Erythroblast (primary cell): ENCODE measurements around the gene SIGLEC9.

Source experiments
- DNase-seq, 2 experiments: peaks; one replicate each; lab custom pipeline; 2025; lab: John Stamatoyannopoulos, UW
- GATA1 ChIP-seq: IDR thresholded peaks from 2 replicates; pipeline ENCODE4 v1.6.1; 2011; ENCODE audit warnings: low read depth, mild to moderate bottlenecking, control low read depth, low read length, moderate library complexity
- POLR2A ChIP-seq: IDR thresholded peaks from 2 replicates; pipeline ENCODE4 v1.6.1; 2011; ENCODE audit warnings: mild to moderate bottlenecking, low read length

Gene SIGLEC9

DNA sequence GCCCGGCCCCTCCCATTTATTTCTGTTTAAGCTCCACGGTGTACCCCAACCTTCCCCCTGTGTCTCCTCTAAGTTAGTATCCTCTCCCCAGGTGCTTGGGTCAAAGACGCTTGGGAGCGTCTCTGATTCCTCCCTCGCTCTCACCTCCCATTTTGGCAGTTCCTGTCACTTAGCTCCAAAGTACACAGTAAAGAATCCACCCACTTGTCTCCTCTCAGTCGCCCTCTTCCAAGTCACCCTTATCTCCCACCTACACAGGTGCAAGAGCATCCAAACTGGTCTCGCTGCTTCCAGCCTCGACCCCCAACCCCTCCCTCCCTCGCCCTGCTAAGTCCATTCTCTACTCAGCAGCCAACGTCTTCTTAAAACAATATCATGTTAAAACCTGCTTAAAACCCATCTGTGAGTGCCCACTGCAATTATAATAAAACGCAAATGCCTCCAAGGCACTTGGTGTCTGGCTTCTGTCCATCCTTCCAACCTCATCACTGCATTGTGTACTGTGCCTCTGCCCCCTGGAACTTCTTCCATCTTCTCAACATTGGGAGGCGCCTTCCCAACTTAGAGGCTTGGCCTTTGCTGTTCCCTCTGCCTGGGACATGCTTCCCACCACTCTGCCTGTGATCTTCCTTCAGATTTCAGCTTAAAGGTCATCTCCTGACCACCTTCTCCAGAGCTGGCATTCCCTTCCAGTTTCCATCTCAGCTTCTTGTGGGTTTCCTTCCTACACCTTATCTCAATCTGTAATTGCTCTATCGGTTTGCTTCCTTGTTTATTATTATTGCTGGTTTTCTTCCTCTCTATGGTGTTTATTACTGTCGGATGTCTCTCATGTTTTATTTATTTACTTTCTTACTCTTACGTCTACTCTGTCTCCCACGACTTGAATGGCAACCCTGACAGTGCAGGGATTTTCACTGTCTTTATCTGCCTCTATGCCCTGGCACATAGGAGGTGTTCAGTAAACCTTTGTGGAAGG is 32.5 kb upstream of the SIGLEC9 start:
- TF ChIP-seq GATA1 (no peak), POLR2A (no peak)
- no peak for DNase-seq

DNA sequence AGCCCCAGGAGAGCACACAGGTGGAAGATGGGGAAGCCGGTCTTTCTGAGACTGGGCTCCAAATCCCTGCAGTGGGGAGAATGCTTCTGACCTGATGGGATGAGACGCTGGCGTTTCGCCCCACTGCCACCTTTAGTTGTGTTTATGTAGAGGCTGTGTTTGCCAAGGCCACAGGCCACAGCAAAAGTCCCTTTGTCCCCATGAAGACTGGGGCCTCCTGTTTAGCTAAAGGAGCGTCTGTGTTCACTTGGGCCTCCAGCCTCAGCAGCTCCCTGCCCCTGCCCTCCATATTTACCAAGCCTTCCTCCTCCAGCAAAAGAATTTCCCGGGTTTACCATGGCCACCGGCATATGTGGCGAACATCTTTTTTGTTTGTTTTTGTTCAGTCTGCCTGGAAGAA is 31.6 kb upstream of the SIGLEC9 start:
- no peak for DNase-seq
- TF ChIP-seq POLR2A, result no peak
- TF ChIP-seq GATA1, result no peak

DNA sequence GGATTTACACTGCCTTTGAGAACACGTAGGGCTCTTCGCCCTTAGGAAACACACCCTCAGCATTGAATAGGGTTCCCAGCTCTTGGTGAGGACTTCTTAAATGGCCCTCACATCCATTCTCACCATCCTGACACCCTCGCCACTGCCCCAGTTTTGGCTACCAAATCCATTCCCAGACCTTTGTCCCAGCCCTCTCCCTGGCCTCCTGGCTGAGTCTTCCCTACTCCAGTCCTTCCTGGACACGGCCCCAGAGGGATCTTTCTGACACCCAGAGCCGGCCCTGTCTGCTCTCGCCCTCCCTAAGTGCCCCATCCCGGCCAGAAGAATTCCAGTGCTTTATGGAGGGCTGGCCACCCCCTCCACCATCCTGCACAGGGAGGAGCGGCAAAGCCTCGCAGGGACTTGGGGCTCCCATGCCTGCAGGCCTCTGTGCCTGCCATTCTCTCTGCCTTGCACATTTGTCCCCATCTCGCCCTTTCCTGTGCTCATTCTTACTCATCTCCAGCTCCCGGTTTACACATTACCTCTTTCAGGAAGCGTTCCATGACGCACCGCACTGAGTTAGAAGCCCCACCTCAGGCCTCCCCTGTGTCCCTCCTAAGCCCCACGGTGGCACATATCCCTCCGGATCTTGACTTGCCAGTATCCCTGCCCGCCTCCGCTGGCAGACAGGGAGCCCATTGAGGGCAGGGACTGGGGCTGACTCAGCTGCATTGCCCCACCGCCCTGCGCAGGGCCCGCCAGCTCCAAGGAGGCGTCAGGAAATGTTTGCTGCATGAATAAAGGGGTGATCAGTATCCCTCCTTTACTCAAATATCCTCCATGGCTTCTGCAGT is 31.0 kb upstream of the SIGLEC9 start:
- no peak for DNase-seq
- TF ChIP-seq POLR2A, result no peak
- no peak for TF ChIP-seq GATA1

DNA sequence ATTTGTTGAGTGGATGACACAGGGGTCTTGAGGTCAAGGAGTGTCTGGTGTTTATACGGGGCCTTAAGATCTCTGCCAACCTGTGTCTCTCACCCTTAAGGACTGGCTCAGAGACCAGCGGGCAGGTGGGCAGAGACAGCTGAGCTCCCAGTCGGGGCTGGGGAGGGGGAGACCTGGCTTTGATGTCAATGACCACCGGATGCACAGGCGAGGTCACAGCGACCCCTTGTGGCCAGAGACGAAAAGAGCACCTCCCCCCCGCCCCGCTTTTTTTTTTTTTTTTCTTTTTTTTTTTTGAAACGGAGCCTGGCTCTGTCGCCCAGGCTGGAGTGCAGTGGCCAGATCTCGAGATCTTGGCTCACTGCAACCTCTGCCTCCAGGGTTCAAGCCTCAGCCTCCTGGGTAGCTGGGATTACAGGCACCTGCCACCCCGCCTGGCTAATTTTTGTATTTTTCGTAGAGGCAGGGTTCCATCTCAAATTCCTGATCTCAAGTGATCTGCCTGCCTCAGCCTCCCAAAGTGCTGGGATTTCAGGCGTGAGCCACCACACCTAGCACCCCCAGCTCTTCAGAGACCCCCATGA is 29.9 kb upstream of the SIGLEC9 start:
- TF ChIP-seq POLR2A (no peak), GATA1 (no peak)
- DNase-seq, result peak; percentile 45 to 69

DNA sequence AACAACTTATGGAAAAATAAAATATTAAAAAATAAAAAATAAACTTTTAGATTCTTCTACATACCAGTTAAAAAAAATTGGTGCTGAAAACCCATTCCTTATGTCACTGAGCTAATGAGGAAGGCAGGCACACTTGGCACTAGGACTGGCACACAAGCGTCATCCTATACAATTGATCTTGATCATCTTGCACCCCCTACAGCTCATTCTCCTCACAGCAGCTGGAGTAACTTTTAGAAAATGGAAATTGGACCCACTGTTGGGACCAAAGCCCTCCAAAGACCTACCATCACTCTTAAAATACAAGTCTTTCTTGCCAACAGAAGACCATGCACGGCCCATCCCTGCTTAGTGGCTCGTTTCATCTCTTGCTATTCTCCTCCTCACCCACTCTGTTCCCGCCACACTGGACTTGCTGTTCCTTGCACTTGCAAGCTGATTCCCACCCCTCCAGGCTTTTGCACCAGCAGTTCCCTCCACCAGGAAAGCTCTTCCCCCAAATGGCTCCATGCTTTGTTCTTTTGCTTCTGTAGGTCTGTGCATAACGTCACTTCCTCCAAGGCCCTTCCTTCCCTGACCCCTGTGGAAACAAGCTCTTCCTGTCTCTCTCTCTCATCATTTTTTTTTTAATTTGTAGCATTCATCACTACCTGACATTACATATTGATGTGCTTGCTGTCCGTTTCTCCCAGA is 28.1 kb upstream of the SIGLEC9 start:
- TF ChIP-seq POLR2A (no peak), GATA1 (no peak)
- DNase-seq, result no peak

DNA sequence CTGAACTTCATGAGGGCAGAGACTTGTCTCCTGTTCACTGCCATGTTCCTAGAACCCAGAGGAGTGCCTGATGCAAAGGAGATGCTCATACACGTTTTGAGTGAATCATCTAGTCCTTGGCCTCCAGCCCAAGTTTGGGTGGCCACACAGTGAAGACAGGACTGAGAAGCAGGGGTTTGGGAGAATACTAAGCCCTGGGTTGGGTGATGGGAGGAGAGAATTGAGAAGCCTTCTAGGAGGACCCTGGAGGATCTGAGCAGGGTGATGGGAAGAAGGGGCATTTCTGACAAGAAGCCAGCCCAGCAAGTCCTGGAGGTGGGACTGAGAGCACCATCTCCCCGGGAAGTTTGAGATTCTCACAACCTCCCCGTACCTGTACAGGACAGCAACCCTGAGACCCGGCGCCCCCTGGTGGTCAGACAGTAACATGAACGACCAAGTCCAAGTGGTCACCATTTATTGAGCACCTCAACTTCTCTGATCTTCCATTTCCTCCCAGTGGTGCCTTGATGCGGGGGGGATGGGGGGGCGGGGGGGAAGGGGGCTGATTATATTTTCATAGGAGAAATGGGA is 27.5 kb upstream of the SIGLEC9 start:
- DNase-seq, result peak; percentile 68 to 82

DNA sequence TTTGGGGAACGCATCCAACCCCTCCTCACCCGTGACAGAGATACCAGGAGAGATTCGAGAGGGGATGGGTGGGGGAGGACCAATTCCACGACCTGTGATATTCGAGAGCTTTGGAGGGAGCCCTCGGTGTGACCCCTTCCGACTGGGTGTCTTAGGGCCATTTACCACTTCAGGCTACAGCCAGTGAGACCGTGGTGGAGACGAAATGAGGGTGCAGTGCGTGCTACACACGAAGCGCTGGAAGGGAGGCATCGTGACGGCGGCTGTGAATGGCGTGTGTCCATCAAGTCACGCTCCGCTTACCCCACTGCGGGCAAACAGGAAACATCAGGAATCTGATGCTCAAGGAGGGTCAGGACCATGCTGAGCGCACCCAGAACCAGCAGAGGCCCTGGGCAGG is 26.9 kb upstream of the SIGLEC9 start:
- TF ChIP-seq GATA1, result no peak
- TF ChIP-seq POLR2A, result no peak
- no peak for DNase-seq

More for the DNA sequence above, 27.5 kb upstream of the SIGLEC9 start:
- TF ChIP-seq POLR2A (no peak), GATA1 (no peak)

DNA sequence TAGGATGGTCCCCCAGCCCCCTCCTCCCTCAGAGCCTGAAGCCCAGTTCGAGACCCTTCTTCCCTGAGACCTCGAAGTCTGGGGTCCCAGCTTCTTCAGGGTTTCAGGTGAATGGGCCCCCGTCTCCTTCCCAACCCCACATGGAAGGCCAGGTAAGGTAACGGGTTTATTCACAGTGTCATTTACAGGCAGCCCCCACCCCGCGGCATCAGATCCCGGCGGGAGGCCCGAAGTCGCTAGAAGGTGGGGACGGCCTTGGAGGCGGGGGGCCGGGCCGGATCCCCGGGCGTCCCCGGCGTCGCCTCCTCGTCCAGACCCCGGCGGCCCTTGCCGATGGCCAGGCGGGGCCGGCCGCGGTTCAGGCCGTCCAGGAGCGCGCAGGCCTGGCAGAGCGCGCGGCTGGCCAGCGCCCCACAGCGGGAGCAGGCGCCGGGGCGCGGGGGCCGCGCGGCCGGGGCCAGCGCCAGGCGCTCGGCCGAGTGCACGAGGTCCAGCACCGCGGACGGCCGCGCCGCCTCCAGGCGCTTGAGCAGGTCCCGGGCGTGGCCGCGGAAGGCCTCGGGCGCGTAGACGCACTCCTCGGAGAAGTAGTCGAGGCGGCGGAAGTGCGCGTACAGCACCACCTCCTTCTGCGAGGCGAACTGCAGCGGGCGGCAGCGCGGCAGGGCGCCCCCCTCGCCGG is 26.2 kb upstream of the SIGLEC9 start:
- no peak for DNase-seq
- TF ChIP-seq POLR2A (no peak), GATA1 (no peak)

DNA sequence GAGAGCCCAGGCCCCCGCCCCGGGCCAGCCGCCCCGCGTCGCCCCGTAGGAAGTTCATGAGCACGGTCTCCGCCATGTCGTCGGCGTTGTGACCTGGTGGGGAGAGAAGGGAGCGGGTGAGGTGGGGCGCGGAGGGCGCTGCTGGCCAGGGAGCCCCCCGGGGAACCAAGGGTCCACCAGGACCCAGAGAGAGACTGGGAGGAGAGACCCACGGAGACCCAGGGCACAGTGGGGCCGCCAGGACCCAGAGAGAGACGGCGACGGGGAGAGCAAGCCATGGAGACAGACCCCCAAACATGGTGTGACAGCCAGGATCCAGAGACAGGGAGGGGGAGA is 25.7 kb upstream of the SIGLEC9 start:
- DNase-seq, result no peak
- TF ChIP-seq POLR2A, result no peak
- no peak for TF ChIP-seq GATA1

DNA sequence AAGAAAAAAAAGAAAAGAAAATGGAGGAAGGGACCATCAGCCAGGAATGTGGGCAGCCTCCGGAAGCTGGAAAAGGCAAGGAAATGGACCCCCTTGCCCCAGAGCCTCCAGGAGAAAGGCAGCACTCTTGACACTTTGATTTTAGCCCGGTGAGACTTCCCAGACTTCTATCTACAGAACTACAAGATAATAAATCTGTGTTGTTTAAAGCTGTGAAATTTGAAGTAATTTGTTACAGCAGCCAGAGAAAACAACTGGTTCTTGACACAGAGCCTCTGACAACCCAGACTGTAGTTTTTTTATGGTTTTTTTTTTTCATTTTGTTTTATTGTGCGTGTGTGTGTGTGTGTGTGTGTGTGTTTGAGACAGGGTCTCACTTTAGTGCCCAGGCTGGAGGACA is 24.1 kb upstream of the SIGLEC9 start:
- TF ChIP-seq POLR2A (no peak), GATA1 (no peak)
- no peak for DNase-seq

DNA sequence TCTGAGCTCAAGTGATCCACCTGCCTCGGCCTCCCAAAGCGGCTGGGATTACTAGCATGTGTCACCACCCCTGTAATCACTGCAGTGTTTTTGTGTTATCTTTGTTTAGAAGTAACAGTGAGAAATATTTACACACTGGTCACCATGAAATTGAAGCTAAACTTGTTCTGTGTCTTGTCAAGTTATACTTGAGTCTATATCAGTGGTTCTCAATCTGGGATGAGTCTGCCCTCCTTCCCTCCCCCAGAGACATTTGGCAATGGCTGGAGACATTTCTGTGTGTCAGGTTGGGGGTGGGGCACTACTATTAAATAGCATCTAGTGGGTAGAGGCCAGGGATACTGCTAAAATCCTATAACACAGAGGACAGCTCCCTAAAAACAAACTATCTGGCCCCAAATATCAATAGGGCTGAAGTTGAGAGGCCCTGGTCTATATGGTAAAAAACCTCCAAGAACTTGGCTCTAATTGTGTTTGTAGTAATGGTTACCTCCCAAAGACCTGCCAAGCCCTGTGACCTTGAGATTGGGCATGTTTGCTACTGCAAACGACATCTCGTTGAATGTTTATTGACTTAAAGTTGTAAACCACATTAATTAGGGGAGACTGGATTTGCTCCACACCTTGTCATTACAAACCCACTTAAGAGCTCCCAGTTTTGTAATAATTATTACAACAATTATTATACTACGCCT is 23.4 kb upstream of the SIGLEC9 start:
- TF ChIP-seq POLR2A (no peak), GATA1 (no peak)
- no peak for DNase-seq

DNA sequence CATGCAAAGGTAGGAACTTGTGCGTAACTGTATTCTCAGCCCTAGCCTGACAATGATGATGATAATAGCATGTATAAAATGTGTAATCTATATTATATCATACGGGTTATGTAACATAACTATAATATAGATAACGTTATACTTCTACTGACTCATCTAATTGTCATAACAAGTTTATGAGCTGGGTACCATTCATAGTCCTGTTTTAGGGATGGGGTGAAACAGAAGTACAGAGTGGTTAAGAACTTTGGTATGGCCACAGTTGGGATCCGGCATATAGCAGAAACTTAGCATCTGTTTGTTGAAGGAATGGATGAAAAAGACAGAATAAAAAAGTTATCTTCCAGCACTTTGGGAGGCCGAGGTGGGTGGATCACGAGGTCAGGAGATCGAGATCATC is 21.7 kb upstream of the SIGLEC9 start:
- DNase-seq, result no peak
- no peak for TF ChIP-seq POLR2A
- TF ChIP-seq GATA1, result no peak
